MM.1S (cell line): ENCODE data around the gene KCNJ15.

Experiments
- DNase-seq: peaks from one replicate; pipeline ENCODE4 v3.0.0-alpha.2; 2015
- H2AFZ ChIP-seq: fragments of 300-600 bp; sonication (generic); 2 replicates; pipeline ENCODE4 v1.6.0; 2016; ENCODE audit warnings: antibody characterized with exemption, low read length
- H3F3A ChIP-seq: fragments of 300-600 bp; sonication (generic); 2 replicates; pipeline ENCODE4 v1.6.1; 2016; ENCODE audit warnings: mild to moderate bottlenecking, antibody characterized with exemption, low read length, moderate library complexity, mixed read lengths; ENCODE audit not compliant: insufficient read depth
- H3K27ac ChIP-seq: fragments of 300-600 bp; sonication (generic); 2 replicates; pipeline ENCODE4 v1.5.1; 2016; ENCODE audit warnings: mild to moderate bottlenecking, low read length
- H3K27me3 ChIP-seq: fragments of 300-600 bp; sonication (generic); replicated peaks from 2 replicates; pipeline ENCODE4 v1.6.0; 2016; ENCODE audit warnings: low read length; ENCODE audit not compliant: insufficient read depth
- H3K36me3 ChIP-seq: fragments of 300-600 bp; sonication (generic); replicated peaks from 2 replicates; pipeline ENCODE4 v1.6.1; 2016; ENCODE audit warnings: mild to moderate bottlenecking, low read length, mixed read lengths; ENCODE audit not compliant: insufficient read depth
- H3K4me1 ChIP-seq: fragments of 300-600 bp; sonication (generic); 2 replicates; pipeline ENCODE4 v1.6.1; 2016; ENCODE audit warnings: low read length, mixed read lengths
- H3K4me2 ChIP-seq: fragments of 300-600 bp; sonication (generic); 2 replicates; pipeline ENCODE4 v1.6.0; 2016; ENCODE audit warnings: low read depth, low read length
- H3K4me3 ChIP-seq: fragments of 300-600 bp; sonication (generic); 2 replicates; pipeline ENCODE4 v1.5.1; 2016; ENCODE audit warnings: low read length, mixed read lengths
- H3K79me2 ChIP-seq: fragments of 300-600 bp; sonication (generic); 2 replicates; pipeline ENCODE4 v1.6.1; 2016; ENCODE audit warnings: mixed run types, low read length, mixed read lengths
- H3K9ac ChIP-seq: fragments of 300-600 bp; sonication (generic); 2 replicates; pipeline ENCODE4 v1.6.1; 2016; ENCODE audit warnings: low read length, mixed read lengths
- H3K9me2 ChIP-seq: fragments of 300-600 bp; sonication (generic); replicated peaks from 2 replicates; pipeline ENCODE4 v1.6.1; 2016; ENCODE audit warnings: mild to moderate bottlenecking, low read length, mixed read lengths; ENCODE audit not compliant: insufficient read depth
- H3K9me3 ChIP-seq: fragments of 300-600 bp; sonication (generic); replicated peaks from 2 replicates; pipeline ENCODE4 v1.6.1; 2016; ENCODE audit warnings: mild to moderate bottlenecking, low read length, mixed read lengths; ENCODE audit not compliant: insufficient read depth
- H4K20me1 ChIP-seq: fragments of 300-600 bp; sonication (generic); 2 replicates; pipeline ENCODE4 v1.6.1; 2016; ENCODE audit warnings: mild to moderate bottlenecking, low read length, moderate library complexity, mixed read lengths; ENCODE audit not compliant: insufficient read depth
- CTCF ChIP-seq: fragments of 300-600 bp; sonication (generic); IDR thresholded peaks from 2 replicates; pipeline ENCODE4 v1.5.1; 2016; ENCODE audit warnings: antibody characterized with exemption, low read length, mixed read lengths
- EZH2 ChIP-seq: fragments of 300-600 bp; sonication (generic); optimal IDR thresholded peaks from 2 replicates; pipeline ENCODE3; 2017; ENCODE audit warnings: low read depth, mild to moderate bottlenecking, antibody characterized with exemption, low read length, mixed read lengths
- EZH2phosphoT487 ChIP-seq: fragments of 300-600 bp; sonication (generic); IDR thresholded peaks from 2 replicates; pipeline ENCODE4 v1.6.1; 2018; ENCODE audit warnings: antibody characterized with exemption, low read length

The KCNJ15 gene

GRCh38 chr21:38342739-38343138 is 85.9 kb downstream of the KCNJ15 start:
- H3K9me3 ChIP-seq: no peaks in the 10 kb centered on the region
- no peak overlapping the region for H2AFZ ChIP-seq
- H3K4me1 ChIP-seq: no peaks in the 10 kb centered on the region
- no peaks in the 10 kb centered on the region for H3K79me2 ChIP-seq
- no peak overlapping the region for H3K4me3 ChIP-seq
- H3K9me2 ChIP-seq: no peaks in the 10 kb centered on the region
- no peak for DNase-seq
- H3F3A ChIP-seq: no peaks in the 10 kb centered on the region
- H3K36me3 ChIP-seq: no peaks in the 10 kb centered on the region
- H3K9ac ChIP-seq: no peak overlapping the region
- no peak for TF ChIP-seq EZH2phosphoT487
- TF ChIP-seq EZH2: no peak
- TF ChIP-seq CTCF: no peak
- H3K4me2 ChIP-seq: no peak overlapping the region
- no peak overlapping the region for H3K27ac ChIP-seq
- H3K27me3 ChIP-seq: no peaks in the 10 kb centered on the region
- H4K20me1 ChIP-seq: no peaks in the 10 kb centered on the region

- Histone ChIP-seq H3K4me1 (no peaks in the 10 kb centered on the region), H3K9ac (no peak overlapping the region), H3K9me2 (no peaks in the 10 kb centered on the region), H3K27me3 (no peaks in the 10 kb centered on the region), H2AFZ (no peak overlapping the region), H3K36me3 (no peaks in the 10 kb centered on the region), H3F3A (no peaks in the 10 kb centered on the region), H3K9me3 (no peaks in the 10 kb centered on the region), H3K4me2 (no peak overlapping the region), H3K79me2 (no peaks in the 10 kb centered on the region), H3K27ac (no peak overlapping the region), H3K4me3 (no peak overlapping the region), H4K20me1 (no peaks in the 10 kb centered on the region)
- TF ChIP-seq EZH2phosphoT487 (no peak), EZH2 (no peak), CTCF (no peak)
- no peak for DNase-seq
Measured at GRCh38 chr21:38343691-38344090, 86.9 kb downstream of the KCNJ15 start.

GRCh38 chr21:38346286-38346685 is 89.5 kb downstream of the KCNJ15 start:
- DNase-seq: no peak
- no peaks in the 10 kb centered on the region for H3K4me1 ChIP-seq
- no peaks in the 10 kb centered on the region for H3K27me3 ChIP-seq
- H2AFZ ChIP-seq: no peak overlapping the region
- H3K4me2 ChIP-seq: no peak overlapping the region
- TF ChIP-seq EZH2phosphoT487: no peak
- no peak for TF ChIP-seq EZH2
- no peak for TF ChIP-seq CTCF
- no peaks in the 10 kb centered on the region for H3K9me3 ChIP-seq
- H3K27ac ChIP-seq: no peak overlapping the region
- H3K79me2 ChIP-seq: no peaks in the 10 kb centered on the region
- no peak overlapping the region for H3K9ac ChIP-seq
- H4K20me1 ChIP-seq: no peaks in the 10 kb centered on the region
- no peaks in the 10 kb centered on the region for H3K36me3 ChIP-seq
- H3K4me3 ChIP-seq: no peak overlapping the region
- no peaks in the 10 kb centered on the region for H3F3A ChIP-seq
- no peaks in the 10 kb centered on the region for H3K9me2 ChIP-seq
